Measurements from ENCODE around the gene PLAAT3. TPM values are rescaled to one million over a fixed set of nuclear protein-coding genes. Genes with fewer than 3 reads are reported as not detected.

The PLAAT3 gene
- polyA plus RNA-seq, 1 of the 3 experiments (the other 2 are of a cell fraction) = 44.0 TPM

DNA sequence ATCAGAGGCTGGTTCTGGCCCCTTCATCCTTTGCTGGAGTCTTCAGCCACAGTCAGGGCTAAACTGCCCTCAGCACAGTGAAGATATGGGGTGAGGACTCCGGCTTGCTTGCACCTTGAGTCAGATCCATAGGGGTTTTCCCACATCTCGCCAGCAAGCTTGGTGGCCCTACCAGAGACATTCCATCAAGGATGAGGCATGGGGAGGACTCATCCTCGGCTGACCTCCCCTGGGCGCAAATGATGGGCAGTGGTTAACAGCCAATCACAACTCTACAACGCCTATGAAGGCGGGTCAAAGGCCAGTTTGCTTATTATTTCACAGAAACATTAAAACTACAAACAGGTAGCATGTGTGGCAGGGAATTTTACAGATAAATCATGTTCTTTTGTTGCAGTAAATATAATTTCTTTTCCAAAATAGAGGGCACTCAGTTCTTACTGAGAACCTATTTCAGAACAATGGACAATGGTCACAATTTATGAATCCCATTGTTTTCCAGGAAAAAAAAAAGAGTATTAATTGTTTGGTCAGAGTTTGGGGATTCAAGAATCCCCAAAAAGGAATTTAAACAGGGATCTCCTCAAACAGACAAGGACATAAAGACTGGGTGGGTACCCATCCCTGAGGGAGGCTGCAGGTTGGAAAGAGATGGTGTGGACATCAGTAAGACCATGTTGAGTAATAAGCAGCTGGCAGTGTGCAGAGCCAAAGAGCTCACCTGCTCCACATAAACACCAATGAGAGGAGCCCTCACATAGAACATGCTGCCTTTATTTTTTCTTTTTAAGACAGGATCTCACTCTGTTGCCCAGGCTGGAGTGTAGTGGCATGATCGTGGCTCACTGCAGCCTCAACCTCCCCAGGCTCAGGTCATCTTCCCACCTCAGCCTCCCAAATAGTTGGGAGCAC lies 14.8 kb downstream of the PLAAT3 start:
- DNase-seq = peak; percentile 34
- ChIA-PET POLR2A (no interaction called here), CTCF (no interaction called here)
- H3K79me2 ChIP-seq (ENCODE audit: insufficient read depth) = no peaks in the 10 kb centered on the region
- no peaks in the 10 kb centered on the region for H3K9me3 ChIP-seq
- H3K4me3 ChIP-seq (ENCODE audit: low read depth in 2 of 2, low read length in 1 of 2) = no peak overlapping the region
- no peaks in the 10 kb centered on the region for H3K9me2 ChIP-seq
- 56% methylated on average over 7 of the region's 7 CpGs for WGBS (ENCODE audit: low lambda C conversion rate)
- H3K27ac ChIP-seq (ENCODE audit: low read depth in 2 of 2, low read length in 1 of 2) = no peak overlapping the region; a peak in 1 of 4 replicates
- no peaks in the 10 kb centered on the region for H3K36me3 ChIP-seq (replicated peaks in 1 of 2; ENCODE audit: control insufficient read depth in 1 of 2, insufficient read depth in 2 of 2, low read length in 1 of 2)
- no peak overlapping the region for H2AFZ ChIP-seq (ENCODE audit: low read depth)
- H3F3A ChIP-seq (replicated peaks; ENCODE audit: insufficient read depth) = no peaks in the 10 kb centered on the region
- H4K20me1 ChIP-seq (ENCODE audit: insufficient read depth) = no peaks in the 10 kb centered on the region
- H3K4me2 ChIP-seq = no peak overlapping the region; the same call in 1 of the 2 replicates
- H3K9ac ChIP-seq = no peak overlapping the region
- no peaks in the 10 kb centered on the region for H3K4me1 ChIP-seq (ENCODE audit: control insufficient read depth in 1 of 2, insufficient read depth in 2 of 2, low read depth in 1 of 2, low read length in 1 of 2)
- TF ChIP-seq TCF12 (IDR thresholded peaks at IDR 0.05) = no peak
- TF ChIP-seq, protein P1, sequence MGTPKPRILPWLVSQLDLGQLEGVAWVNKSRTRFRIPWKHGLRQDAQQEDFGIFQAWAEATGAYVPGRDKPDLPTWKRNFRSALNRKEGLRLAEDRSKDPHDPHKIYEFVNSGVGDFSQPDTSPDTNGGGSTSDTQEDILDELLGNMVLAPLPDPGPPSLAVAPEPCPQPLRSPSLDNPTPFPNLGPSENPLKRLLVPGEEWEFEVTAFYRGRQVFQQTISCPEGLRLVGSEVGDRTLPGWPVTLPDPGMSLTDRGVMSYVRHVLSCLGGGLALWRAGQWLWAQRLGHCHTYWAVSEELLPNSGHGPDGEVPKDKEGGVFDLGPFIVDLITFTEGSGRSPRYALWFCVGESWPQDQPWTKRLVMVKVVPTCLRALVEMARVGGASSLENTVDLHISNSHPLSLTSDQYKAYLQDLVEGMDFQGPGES (IDR thresholded peaks at IDR 0.05; ENCODE audit: low read depth, low read length) = no peak
- TF ChIP-seq, protein P2, sequence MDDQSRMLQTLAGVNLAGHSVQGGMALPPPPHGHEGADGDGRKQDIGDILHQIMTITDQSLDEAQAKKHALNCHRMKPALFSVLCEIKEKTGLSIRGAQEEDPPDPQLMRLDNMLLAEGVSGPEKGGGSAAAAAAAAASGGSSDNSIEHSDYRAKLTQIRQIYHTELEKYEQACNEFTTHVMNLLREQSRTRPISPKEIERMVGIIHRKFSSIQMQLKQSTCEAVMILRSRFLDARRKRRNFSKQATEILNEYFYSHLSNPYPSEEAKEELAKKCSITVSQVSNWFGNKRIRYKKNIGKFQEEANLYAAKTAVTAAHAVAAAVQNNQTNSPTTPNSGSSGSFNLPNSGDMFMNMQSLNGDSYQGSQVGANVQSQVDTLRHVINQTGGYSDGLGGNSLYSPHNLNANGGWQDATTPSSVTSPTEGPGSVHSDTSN (IDR thresholded peaks at IDR 0.05) = peak; percentile 96
- TF ChIP-seq, protein P3, sequence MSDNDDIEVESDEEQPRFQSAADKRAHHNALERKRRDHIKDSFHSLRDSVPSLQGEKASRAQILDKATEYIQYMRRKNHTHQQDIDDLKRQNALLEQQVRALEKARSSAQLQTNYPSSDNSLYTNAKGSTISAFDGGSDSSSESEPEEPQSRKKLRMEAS (IDR thresholded peaks at IDR 0.05; ENCODE audit: low read depth) = no peak
- TF ChIP-seq RAD21 (IDR thresholded peaks at IDR 0.05; ENCODE audit: low read length) = no peak
- peak; percentile 16; the same call in 1 of the 2 replicates for TF ChIP-seq FOSL2 (IDR thresholded peaks at IDR 0.05; ENCODE audit: borderline replicate concordance, low read depth)
- H3K27me3 ChIP-seq (ENCODE audit: insufficient read depth) = no peaks in the 10 kb centered on the region

DNA sequence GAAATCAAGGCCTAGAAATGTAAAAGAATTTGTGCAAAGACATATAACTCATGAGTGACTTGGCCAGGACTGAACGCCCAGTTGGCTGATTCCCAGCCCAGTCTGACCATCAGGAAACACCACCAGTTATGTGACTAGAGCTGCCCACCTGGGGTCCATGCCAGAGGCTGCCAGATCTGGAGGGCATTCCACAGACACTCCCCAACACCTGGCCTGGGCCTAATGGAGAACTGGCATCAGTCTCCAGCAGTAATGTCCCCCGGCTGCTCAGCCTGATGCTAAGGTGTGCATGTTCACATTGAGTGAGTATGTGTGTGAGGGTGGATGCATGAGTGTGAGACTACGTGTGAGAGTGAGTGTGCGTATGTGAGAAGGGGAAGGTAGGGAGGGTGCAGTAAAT lies 15.7 kb downstream of the PLAAT3 start:
- H3K27me3 ChIP-seq (ENCODE audit: insufficient read depth) = no peaks in the 10 kb centered on the region
- H3K36me3 ChIP-seq (replicated peaks in 1 of 2; ENCODE audit: control insufficient read depth in 1 of 2, insufficient read depth in 2 of 2, low read length in 1 of 2) = no peaks in the 10 kb centered on the region
- H3F3A ChIP-seq (replicated peaks; ENCODE audit: insufficient read depth) = no peaks in the 10 kb centered on the region
- 77% methylated on average over 4 of the region's 4 CpGs for WGBS (ENCODE audit: low lambda C conversion rate)
- H4K20me1 ChIP-seq (ENCODE audit: insufficient read depth) = no peaks in the 10 kb centered on the region
- no peak overlapping the region; the same call in 1 of the 2 replicates for H3K4me2 ChIP-seq
- CTCF ChIA-PET = interaction anchor here (0.7 kb wide), 1 partner anchor 119 kb away, joined by 4 read pairs; no protein-coding TSS in a partner anchor
- no peak overlapping the region for H3K4me3 ChIP-seq (ENCODE audit: low read depth in 2 of 2, low read length in 1 of 2)
- DNase-seq = no peak
- no peak overlapping the region for H3K9ac ChIP-seq
- POLR2A ChIA-PET = no interaction called here
- H3K4me1 ChIP-seq (ENCODE audit: control insufficient read depth in 1 of 2, insufficient read depth in 2 of 2, low read depth in 1 of 2, low read length in 1 of 2) = no peaks in the 10 kb centered on the region
- no peaks in the 10 kb centered on the region for H3K79me2 ChIP-seq (ENCODE audit: insufficient read depth)
- no peak overlapping the region for H2AFZ ChIP-seq (ENCODE audit: low read depth)
- no peaks in the 10 kb centered on the region for H3K9me2 ChIP-seq
- no peak overlapping the region for H3K27ac ChIP-seq (ENCODE audit: low read depth in 2 of 2, low read length in 1 of 2)
- no peaks in the 10 kb centered on the region for H3K9me3 ChIP-seq
- no peak for TF ChIP-seq EZH2phosphoT487 (IDR thresholded peaks at IDR 0.05; ENCODE audit: borderline replicate concordance, low read depth)
- no peak for TF ChIP-seq TEAD4 (IDR thresholded peaks at IDR 0.05; ENCODE audit: borderline replicate concordance, insufficient read depth)
- no peak for TF ChIP-seq RFX5 (IDR thresholded peaks at IDR 0.05; ENCODE audit: low read length)
- no peak for TF ChIP-seq RXRA (IDR thresholded peaks at IDR 0.05; ENCODE audit: borderline replicate concordance, low read depth)
- no peak for TF ChIP-seq FOSL2 (IDR thresholded peaks at IDR 0.05; ENCODE audit: borderline replicate concordance, low read depth)
- TF ChIP-seq NFIC (IDR thresholded peaks at IDR 0.05; ENCODE audit: borderline replicate concordance) = no peak
- TF ChIP-seq TAF1 (IDR thresholded peaks at IDR 0.05; ENCODE audit: borderline replicate concordance, low read depth, low read length) = no peak
- TF ChIP-seq, protein P1 (IDR thresholded peaks at IDR 0.05; ENCODE audit: low read depth, low read length) = no peak
- no peak for TF ChIP-seq FOXJ3 (CRISPR knock-in tag; IDR thresholded peaks at IDR 0.05)
- no peak for TF ChIP-seq TCF12 (IDR thresholded peaks at IDR 0.05)
- TF ChIP-seq, protein P4, sequence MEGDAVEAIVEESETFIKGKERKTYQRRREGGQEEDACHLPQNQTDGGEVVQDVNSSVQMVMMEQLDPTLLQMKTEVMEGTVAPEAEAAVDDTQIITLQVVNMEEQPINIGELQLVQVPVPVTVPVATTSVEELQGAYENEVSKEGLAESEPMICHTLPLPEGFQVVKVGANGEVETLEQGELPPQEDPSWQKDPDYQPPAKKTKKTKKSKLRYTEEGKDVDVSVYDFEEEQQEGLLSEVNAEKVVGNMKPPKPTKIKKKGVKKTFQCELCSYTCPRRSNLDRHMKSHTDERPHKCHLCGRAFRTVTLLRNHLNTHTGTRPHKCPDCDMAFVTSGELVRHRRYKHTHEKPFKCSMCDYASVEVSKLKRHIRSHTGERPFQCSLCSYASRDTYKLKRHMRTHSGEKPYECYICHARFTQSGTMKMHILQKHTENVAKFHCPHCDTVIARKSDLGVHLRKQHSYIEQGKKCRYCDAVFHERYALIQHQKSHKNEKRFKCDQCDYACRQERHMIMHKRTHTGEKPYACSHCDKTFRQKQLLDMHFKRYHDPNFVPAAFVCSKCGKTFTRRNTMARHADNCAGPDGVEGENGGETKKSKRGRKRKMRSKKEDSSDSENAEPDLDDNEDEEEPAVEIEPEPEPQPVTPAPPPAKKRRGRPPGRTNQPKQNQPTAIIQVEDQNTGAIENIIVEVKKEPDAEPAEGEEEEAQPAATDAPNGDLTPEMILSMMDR (IDR thresholded peaks at IDR 0.05) = no peak
- TF ChIP-seq, protein P5, sequence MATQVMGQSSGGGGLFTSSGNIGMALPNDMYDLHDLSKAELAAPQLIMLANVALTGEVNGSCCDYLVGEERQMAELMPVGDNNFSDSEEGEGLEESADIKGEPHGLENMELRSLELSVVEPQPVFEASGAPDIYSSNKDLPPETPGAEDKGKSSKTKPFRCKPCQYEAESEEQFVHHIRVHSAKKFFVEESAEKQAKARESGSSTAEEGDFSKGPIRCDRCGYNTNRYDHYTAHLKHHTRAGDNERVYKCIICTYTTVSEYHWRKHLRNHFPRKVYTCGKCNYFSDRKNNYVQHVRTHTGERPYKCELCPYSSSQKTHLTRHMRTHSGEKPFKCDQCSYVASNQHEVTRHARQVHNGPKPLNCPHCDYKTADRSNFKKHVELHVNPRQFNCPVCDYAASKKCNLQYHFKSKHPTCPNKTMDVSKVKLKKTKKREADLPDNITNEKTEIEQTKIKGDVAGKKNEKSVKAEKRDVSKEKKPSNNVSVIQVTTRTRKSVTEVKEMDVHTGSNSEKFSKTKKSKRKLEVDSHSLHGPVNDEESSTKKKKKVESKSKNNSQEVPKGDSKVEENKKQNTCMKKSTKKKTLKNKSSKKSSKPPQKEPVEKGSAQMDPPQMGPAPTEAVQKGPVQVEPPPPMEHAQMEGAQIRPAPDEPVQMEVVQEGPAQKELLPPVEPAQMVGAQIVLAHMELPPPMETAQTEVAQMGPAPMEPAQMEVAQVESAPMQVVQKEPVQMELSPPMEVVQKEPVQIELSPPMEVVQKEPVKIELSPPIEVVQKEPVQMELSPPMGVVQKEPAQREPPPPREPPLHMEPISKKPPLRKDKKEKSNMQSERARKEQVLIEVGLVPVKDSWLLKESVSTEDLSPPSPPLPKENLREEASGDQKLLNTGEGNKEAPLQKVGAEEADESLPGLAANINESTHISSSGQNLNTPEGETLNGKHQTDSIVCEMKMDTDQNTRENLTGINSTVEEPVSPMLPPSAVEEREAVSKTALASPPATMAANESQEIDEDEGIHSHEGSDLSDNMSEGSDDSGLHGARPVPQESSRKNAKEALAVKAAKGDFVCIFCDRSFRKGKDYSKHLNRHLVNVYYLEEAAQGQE (IDR thresholded peaks at IDR 0.05; ENCODE audit: low read depth, low read length) = no peak
- no peak for TF ChIP-seq JUND (IDR thresholded peaks at IDR 0.05)
